HG02588 (cell line): ENCODE data around the gene CCL7.

Experiments used
- ATAC-seq: cut with Tn5 transposase; IDR thresholded peaks from one replicate; pipeline ENCODE4 v1.9.1; 2021; ENCODE audit warnings: mild to moderate bottlenecking, moderate library complexity; ENCODE audit not compliant: unreplicated experiment

The CCL7 gene

GRCh38 chr17:34283571-34283970, 13.6 kb downstream of the CCL7 start:
- no peak for ATAC-seq

DNA sequence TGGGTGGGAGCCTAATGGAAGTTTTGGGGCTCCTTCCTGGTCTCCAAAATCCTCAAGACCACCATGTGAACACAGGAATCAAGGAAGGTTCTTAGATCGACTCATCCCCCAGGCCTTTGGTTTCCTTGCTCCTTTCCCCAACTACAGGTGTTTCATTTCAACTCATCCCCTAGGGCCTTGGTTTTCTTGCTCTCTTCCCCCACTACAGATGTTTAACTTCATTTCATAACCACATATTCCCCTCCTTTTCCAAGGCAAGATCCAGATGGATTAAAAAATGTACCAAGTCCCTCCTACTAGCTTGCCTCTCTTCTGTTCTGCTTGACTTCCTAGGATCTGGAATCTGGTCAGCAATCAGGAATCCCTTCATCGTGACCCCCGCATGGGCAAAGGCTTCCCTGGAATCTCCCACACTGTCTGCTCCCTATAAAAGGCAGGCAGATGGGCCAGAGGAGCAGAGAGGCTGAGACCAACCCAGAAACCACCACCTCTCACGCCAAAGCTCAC, 15.3 kb downstream of the CCL7 start, which contains the start of gene CCL11:
TSS of gene CCL11 (plus strand) at position 457 of the 507 bp plus-strand sequence. CDS start 67 bp downstream, outside the sequence.
- ATAC-seq, result no peak

- ATAC-seq, result no peak
These were observed 17.9 kb downstream of the CCL7 start for GRCh38 chr17:34287875-34288274.

- ATAC-seq, result no peak
These were observed 20.6 kb downstream of the CCL7 start for GRCh38 chr17:34290586-34290985.

DNA sequence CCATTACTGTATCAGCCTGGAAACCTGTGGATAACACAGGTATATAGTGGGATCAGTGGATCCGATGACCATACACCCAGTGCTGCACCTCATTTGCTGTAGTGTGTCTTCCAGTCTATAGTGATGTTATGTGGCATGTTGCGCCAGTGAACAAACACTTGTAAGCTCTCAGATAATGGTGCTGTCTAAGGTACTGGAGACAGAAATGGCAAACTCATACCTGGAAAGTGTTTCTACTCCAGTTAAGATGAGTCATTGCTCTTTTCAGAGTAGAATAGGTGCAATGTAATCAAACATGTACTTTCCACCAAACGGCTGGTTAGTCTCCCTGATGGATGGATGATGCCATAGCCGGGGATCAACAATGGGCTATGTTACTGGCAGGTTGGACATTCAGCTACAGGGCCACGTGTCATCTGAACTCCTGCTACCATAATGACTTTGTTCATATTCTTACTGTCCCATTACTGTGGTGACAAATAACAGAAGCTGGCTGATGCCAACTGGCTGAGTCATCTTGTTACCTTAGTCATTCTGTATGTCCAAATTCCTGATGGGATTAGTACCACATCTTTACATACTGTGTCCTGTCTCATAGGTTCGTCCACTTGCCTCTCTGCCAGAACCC, 21.8 kb downstream of the CCL7 start:
- ATAC-seq, result no peak

DNA sequence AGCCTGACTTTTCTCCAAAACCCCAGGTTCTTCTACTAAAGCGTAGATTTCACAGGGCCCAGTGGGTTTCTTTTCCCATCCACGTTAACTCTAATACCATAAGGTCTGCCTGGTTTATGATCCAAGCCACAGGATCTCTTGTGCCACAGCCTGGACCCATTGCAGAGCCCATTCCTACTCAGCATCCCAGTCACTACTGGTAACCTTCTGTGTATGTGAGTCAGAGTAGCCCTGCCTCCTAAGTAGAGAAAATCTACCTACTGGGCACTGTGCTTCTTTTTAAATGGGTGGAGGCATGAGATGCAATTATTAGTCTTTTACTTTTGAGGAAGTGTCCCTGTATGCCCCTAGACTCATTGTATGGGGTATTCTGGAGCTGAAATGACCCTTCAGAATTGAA, 29.0 kb downstream of the CCL7 start:
- no peak for ATAC-seq

DNA sequence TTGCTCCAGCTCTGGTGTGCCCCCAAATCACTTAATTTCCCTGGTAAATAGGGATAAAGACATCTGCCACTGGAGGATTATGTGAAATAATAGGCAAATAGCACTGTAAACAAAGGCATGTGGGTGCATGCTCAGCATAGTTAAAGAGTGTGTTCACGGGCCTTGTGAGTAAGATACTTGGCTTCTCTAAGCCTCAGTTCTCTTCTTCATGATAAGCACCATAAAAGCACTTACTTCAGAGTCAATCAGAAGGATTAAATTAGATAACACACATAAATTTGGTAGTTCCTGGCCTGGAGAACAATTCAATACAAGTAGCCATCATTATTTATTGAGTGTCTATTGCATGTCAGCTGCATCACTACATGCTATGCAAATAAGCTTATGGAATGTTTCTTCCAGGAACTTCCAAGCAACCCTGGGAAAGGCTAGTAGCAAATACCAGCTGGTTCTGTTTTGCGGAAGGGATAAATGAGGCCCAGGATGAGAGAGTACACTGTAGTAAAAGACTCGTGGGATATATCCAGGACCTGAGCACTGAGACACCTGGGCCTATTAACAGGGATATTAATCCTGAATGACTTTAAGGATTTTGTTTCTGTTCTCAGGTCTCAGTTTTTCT, 30.0 kb downstream of the CCL7 start:
- no peak for ATAC-seq

GRCh38 chr17:34300652-34301370, 30.8 kb downstream of the CCL7 start:
- no peak for ATAC-seq

GRCh38 chr17:34301986-34302385, 32.0 kb downstream of the CCL7 start:
- no peak for ATAC-seq

GRCh38 chr17:34302636-34303035, 32.6 kb downstream of the CCL7 start:
- ATAC-seq, result no peak

GRCh38 chr17:34303606-34304005, 33.6 kb downstream of the CCL7 start:
- no peak for ATAC-seq

GRCh38 chr17:34305061-34305460, 35.0 kb downstream of the CCL7 start:
- ATAC-seq, result no peak

DNA sequence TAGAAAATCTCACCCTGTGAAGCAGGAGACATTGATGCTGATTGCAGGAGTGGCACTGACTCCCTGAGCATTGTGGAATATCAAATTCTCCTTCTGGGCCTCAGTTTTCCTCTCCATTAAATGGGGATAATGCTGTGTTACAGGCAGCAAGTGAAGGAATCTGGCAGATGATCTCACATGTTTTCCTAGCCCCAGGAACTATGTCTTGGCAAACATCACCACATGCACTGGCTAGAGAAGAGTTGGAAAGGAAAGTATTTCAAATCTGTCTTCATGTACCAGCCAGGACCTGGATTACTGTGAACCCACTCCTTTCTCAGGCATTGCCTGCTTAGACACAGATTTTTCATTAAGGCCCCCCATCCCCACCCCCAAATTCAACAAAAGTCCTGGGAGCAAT, 35.6 kb downstream of the CCL7 start:
- ATAC-seq, result no peak

GRCh38 chr17:34306466-34306865, 36.4 kb downstream of the CCL7 start:
- no peak for ATAC-seq

GRCh38 chr17:34307110-34307509, 37.1 kb downstream of the CCL7 start:
- ATAC-seq, result no peak

DNA sequence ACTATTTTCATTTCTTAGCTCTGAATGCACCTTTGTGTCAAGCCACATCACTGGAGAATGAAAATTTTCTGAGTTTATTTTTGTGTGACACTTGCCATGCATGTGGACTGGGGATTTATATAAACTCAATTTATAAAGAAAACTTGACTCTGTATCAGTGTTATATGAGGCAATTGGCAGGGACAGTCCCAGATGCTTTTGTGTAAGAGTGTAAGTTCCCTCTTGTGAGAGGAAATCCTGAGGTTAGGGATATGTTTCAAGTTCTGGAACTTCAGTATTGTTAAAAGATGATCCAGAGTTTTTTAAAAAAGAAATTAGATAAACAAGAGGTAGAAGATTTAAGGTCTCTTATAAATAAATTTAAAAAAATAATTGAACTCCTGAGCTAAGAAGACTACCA, 38.4 kb downstream of the CCL7 start:
- ATAC-seq, result no peak

GRCh38 chr17:34311291-34311690, 41.3 kb downstream of the CCL7 start:
- ATAC-seq, result no peak

GRCh38 chr17:34312080-34312479, 42.1 kb downstream of the CCL7 start:
- no peak for ATAC-seq

DNA sequence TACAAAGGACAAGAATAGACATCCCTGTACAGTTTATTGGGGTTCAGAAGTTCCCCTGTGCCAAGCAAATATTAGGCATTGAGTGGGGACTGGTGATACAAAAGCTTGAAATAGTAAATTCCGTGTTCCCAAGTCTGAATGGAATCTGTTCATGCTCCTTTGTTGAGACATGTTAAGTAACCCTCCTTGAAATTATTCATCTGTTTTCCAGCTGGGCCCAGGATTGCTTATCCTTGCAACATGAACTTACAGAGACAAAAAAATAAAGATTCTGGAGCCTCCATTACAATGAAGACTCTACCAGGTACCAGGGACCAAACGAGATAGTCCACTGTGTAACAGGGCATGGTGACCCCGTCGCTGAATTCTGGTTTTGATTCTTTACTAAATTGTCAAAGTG, 43.1 kb downstream of the CCL7 start:
- no peak for ATAC-seq

- no peak for ATAC-seq
These were observed 44.3 kb downstream of the CCL7 start for GRCh38 chr17:34314279-34314678.

GRCh38 chr17:34318474-34318873, 48.5 kb downstream of the CCL7 start:
- no peak for ATAC-seq

DNA sequence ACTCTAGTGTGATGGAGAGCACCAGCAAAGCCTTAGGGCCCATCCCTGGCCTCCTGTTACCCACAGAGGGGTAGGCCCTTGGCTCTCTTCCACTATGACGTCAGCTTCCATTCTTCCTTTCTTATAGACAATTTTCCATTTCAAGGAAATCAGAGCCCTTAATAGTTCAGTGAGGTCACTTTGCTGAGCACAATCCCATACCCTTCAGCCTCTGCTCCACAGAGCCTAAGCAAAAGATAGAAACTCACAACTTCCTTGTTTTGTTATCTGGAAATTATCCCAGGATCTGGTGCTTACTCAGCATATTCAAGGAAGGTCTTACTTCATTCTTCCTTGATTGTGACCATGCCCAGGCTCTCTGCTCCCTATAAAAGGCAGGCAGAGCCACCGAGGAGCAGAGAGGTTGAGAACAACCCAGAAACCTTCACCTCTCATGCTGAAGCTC, 49.0 kb downstream of the CCL7 start, which contains the start of gene CCL8:
TSS of gene CCL8 (plus strand) at position 397 of the 445 bp plus-strand sequence. CDS start 67 bp downstream, outside the sequence.
- ATAC-seq, result no peak
